SJSA1 (cell line): ENCODE data around the gene PLB1. TPM values are rescaled to one million over a fixed set of nuclear protein-coding genes. Genes with fewer than 3 reads are reported as not detected.

Source experiments
- DNase-seq, 2 experiments: peaks; one replicate each; pipeline ENCODE4 v3.0.0-alpha.2; 2015 to 2020; ENCODE audit warnings: low spot score in 2 of 2, low read depth in 1 of 2
- H3K27ac ChIP-seq: fragments of 250-450 bp; sonication (Bioruptor Pico); 2 replicates; pipeline ENCODE4 v1.5.1; 2020; ENCODE audit warnings: mild to moderate bottlenecking, moderate library complexity
- H3K27me3 ChIP-seq: fragments of 250-450 bp; sonication (Bioruptor Pico); replicated peaks from 2 replicates; pipeline ENCODE4 v1.5.1; 2020; ENCODE audit warnings: mild to moderate bottlenecking, moderate library complexity
- H3K36me3 ChIP-seq: fragments of 250-450 bp; sonication (Bioruptor Pico); 2 replicates; pipeline ENCODE4 v1.5.1; 2020; ENCODE audit warnings: mild to moderate bottlenecking
- H3K4me1 ChIP-seq: fragments of 250-450 bp; sonication (Bioruptor Pico); replicated peaks from 2 replicates; pipeline ENCODE4 v1.6.1; 2021; ENCODE audit warnings: mild to moderate bottlenecking
- H3K4me3 ChIP-seq: fragments of 250-450 bp; sonication (Bioruptor Pico); 2 replicates; pipeline ENCODE4 v1.5.1; 2020; ENCODE audit warnings: mild to moderate bottlenecking
- H3K9me3 ChIP-seq: fragments of 250-450 bp; sonication (Bioruptor Pico); replicated peaks from 2 replicates; pipeline ENCODE4 v1.5.1; 2020; ENCODE audit warnings: mild to moderate bottlenecking
- total RNA-seq: library from RNA; depleted of rRNA; stranded (reverse); fragments of >200 nt; shearing (Covaris generic); gene quantifications from 2 replicates; pipeline ENCODE4 v1.2.3, GENCODE V29; 2014

PLB1 gene
- total RNA-seq, 1 experiment from 2014 or later = 4.6 TPM

DNA sequence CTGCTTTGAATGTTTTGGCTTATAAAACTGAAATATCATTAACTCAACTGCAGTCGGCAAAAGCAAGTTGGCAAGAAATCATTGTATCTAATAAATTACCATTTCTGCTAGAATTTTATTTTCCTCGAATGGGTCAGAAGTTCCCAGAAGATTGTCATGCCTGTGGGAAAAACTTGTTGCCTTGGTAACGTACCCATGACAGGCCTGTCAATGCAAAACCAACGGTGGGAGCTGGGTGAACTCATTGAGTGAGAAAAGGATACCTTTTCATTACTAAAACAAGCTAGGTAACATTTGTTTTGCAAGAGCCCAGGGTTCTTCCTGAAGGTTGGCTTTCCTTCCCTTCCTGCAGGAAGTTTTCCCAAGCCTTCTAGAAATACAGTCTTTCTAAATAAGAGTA is 9.5 kb downstream of the PLB1 start:
- Histone ChIP-seq H3K27me3 (peaks cover 7% of the 10 kb centered on the region; the same call in 1 of the 2 replicates), H3K36me3 (no peaks in the 10 kb centered on the region), H3K9me3 (no peaks in the 10 kb centered on the region), H3K27ac (no peak overlapping the region), H3K4me1 (no peaks in the 10 kb centered on the region), H3K4me3 (no peak overlapping the region)
- DNase-seq = no peak

DNA sequence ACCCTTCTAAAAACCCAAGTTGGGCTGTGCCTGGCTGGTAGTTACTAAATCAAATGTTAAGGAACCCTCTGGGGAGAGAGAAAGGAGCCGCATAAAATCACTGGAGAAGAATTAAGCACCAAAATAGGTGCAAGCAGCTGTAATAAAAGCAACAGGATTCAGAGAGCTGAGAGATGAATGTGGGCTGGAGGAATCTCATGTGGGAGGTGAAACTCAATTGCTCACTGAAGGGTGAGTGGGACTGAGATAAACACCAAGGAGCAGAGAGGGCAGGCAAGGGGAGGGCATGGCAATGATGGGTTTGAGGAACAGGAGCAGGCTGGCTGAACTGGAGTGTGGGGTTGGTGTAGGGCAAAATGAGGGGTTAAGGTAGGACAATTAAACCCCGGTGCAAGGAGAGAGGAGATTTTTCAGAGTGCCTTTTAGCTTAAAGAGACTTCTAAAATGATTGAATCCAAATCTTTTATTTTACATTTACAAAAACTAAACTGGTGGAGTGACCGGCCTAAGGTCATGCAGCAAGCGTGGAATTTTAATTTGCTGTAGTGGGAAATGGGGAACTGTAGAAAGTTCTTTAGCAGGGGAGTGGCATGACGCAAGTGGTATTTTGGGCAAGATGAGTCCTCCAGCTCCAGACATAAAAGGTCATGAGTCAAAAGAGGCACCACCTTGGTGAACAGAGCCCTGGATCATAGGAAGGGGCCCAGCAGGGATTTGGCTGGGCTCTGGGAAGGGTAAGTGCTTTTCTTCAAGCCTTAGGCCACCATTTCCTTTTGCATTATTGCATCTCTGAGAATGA is 10.5 kb downstream of the PLB1 start:
- no peak overlapping the region for H3K27ac ChIP-seq
- peaks cover 7% of the 10 kb centered on the region; the same call in 1 of the 2 replicates for H3K27me3 ChIP-seq
- H3K4me1 ChIP-seq = no peaks in the 10 kb centered on the region
- H3K9me3 ChIP-seq = no peaks in the 10 kb centered on the region
- no peak overlapping the region for H3K4me3 ChIP-seq
- H3K36me3 ChIP-seq = no peaks in the 10 kb centered on the region
- DNase-seq = no peak

DNA sequence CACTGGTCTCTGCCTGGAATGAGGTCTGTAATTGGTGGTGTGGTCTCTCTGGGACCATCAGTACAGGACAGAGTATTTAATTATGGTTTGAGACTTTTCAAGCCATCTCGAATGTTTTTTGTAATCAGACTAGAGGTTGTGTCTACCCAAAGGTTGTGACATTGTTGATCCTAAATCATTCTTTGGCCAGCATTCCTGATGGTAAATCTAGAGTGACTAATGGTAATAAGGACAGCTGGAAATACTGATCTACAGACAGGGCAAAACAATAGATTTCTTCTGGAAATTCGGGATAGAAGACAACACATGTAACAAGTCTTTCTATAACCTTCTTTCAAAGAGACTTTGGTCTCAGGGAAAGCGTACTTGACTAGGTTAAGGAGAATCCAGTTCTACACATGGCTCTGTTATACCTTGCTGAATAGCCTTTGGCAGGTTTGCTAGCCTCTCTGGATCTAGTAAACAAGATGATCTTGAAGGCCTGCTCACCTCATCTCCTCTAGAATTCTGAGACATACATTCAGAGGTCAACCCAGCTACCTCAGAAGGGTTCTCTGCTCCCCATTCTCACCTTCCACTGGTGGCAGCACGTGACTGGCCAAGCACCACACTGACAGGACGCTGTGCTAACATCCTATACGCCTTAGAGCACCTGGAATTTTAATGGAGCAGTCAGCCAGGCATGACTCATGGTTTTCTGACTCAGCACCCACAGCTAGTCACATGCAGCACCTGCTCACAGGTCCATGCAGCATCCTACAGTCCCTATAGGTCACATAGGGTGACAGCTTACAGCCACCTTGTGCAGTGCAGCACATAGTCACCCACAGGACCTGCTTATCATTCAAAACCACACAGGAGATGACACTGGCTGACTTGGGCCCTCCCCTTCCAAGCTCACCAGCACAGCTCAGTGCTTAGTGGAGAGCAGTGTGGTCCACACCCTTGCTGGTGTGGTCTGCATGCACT is 12.2 kb downstream of the PLB1 start:
- H3K36me3 ChIP-seq = no peaks in the 10 kb centered on the region
- H3K4me1 ChIP-seq = no peaks in the 10 kb centered on the region
- no peaks in the 10 kb centered on the region for H3K9me3 ChIP-seq
- peaks cover 7% of the 10 kb centered on the region; the same call in 1 of the 2 replicates for H3K27me3 ChIP-seq
- H3K4me3 ChIP-seq = no peak overlapping the region
- no peak overlapping the region for H3K27ac ChIP-seq
- no peak for DNase-seq

DNA sequence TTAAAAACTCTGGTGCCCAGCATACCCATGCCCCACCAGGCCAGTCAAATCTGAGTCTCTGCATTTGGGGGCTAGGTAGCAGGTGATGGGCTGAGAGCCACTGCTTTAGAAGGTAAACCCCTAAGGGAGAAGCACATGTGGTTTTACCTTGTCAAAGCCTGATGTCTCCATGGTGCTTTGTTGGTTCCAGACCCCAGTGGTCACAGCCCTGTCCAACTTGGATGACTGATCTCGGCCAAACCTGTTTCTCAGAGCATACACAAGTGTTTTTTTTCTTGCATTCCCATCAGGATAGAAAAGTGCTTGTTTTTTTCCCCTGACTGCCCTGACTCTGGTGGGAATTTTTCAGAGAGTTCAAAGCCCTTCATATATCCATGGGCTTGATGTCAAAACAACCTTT is 13.5 kb downstream of the PLB1 start:
- no peak for DNase-seq

DNA sequence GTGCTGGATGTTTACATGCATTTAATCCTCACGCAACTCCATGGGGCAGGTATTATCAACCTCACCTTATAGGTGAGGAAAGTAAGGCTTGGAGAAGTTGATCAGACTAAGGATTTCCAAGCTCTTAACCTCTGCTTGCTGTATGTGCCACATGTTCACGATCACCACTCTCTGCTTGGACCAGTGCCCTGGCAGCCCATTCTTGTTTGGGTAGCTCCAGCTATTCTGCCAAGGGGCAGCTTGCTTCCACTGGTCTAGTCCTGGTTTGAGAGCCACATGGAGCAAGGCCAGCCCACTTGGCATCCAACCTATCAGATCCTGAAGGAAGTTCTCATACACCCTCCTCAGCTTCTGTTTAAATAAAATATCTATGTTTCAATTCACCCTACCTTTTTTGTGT is 14.3 kb downstream of the PLB1 start:
- no peaks in the 10 kb centered on the region for H3K36me3 ChIP-seq
- H3K9me3 ChIP-seq = no peaks in the 10 kb centered on the region
- H3K4me1 ChIP-seq = no peaks in the 10 kb centered on the region
- no peak overlapping the region for H3K27ac ChIP-seq
- DNase-seq = no peak
- H3K4me3 ChIP-seq = no peak overlapping the region
- H3K27me3 ChIP-seq = peaks cover 7% of the 10 kb centered on the region; the same call in 1 of the 2 replicates

More for the DNA sequence above, 13.5 kb downstream of the PLB1 start:
- Histone ChIP-seq H3K9me3 (no peaks in the 10 kb centered on the region), H3K4me3 (no peak overlapping the region), H3K27me3 (peaks cover 7% of the 10 kb centered on the region; the same call in 1 of the 2 replicates), H3K27ac (no peak overlapping the region), H3K36me3 (no peaks in the 10 kb centered on the region), H3K4me1 (no peaks in the 10 kb centered on the region)

DNA sequence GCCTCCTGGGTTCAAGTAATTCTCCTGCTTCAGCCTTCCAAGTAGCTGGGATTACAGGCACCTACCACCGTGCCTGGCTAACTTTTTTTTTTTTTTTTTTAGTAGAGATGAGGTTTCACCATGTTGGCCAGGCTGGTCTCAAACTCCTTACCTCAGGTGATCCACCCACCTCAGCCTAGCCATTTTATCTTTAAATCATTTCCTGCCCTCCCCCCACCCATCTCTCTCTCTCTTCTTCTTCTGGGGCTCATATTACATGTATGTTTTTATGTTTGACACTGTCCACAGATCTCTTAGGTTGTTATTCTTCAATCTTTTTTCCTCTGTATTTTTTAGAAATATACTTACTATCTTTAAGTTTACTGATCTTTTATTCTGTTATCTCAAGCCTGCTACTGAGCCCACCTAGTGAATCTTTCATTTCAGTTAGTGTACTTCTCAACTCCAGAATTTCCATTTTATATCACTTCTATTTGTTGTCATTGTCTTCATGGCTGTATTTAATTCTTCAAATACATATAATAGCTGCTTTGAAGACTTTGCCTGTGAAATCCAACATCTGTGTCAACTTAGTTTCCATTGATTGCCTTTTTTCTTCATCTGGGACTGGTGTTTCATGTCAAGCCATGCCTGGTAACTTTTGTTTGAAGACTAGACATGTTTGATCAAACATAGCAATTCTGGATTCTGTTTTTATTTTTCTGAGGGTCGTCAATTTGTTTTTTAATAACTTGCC is 16.2 kb downstream of the PLB1 start:
- Histone ChIP-seq H3K9me3 (no peaks in the 10 kb centered on the region; the same call in 1 of the 2 replicates), H3K36me3 (no peaks in the 10 kb centered on the region), H3K4me1 (no peaks in the 10 kb centered on the region), H3K27ac (no peak overlapping the region), H3K27me3 (peaks cover 9% of the 10 kb centered on the region), H3K4me3 (no peak overlapping the region)
- no peak for DNase-seq

DNA sequence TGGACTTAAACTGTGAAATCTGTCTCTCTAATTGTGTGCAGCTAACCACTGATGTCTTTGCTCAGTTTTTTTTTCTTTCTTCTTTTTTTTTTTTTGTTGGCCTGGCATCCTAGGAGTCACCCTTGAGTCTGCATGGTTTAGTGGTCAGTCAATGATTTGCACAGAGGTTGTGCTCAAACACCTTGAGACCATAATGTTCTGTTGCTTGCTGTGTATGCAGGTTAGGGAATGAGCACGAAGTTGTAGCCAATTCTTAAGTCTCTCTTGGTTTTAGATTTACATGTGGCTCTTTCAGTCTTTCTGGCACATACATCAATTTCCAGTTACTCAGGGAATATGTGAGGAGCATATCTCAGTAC is 16.7 kb downstream of the PLB1 start:
- no peaks in the 10 kb centered on the region for H3K4me1 ChIP-seq
- no peak overlapping the region for H3K4me3 ChIP-seq
- peaks cover 15% of the 10 kb centered on the region for H3K27me3 ChIP-seq
- no peak for DNase-seq
- H3K27ac ChIP-seq = no peak overlapping the region
- no peaks in the 10 kb centered on the region; the same call in 1 of the 2 replicates for H3K9me3 ChIP-seq
- no peaks in the 10 kb centered on the region for H3K36me3 ChIP-seq

DNA sequence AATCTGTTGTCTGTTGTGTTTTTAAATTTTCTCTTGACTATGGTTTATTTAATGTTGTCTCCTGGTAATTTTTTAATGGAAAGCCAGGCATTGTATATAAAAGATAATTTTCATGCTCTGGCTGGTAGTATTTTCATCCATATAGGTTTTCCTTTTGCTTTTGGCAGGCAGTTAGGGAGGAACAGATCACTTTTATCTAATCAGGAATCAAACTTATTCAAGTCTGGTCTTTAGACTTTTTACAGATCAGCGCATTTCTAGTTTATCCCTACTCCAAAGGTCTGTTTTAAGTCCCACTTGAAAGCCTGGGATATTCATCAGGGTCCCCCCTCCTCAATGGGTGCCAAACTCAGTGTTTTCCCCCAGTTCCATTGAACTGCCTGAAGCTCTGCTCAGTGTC is 17.2 kb downstream of the PLB1 start:
- DNase-seq = no peak
- Histone ChIP-seq H3K27ac (no peak overlapping the region), H3K4me1 (no peaks in the 10 kb centered on the region), H3K27me3 (peaks cover 15% of the 10 kb centered on the region), H3K4me3 (no peak overlapping the region), H3K9me3 (no peaks in the 10 kb centered on the region; the same call in 1 of the 2 replicates), H3K36me3 (no peaks in the 10 kb centered on the region)

DNA sequence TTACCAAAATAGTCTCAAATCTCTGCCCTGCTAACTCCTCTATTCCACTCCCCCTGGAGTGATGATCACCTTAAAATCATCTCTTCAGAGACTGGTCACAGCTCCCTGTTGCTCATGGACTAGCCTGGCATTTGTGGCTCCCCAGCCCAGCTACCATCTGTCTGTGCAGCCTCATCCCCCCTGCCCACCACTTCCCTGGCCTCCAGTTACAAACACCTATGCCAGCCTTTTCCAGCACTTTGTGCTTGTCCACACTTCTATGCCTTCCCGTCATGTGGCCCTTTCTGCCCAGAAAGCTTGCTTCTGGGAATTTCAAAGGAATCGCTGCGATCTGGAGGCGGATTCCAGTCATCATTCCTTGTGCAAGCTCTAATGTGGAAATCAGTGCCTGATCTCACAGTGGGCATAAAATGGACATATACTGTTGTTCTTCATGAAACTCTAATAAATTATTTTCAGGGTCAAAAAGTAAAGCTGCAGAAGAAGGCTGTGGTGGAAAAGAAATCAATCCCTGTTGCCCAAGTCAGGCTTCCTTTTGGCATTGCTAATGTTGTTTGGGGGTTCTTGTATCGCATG is 19.4 kb downstream of the PLB1 start:
- Histone ChIP-seq H3K27ac (no peak overlapping the region), H3K4me1 (no peaks in the 10 kb centered on the region), H3K9me3 (no peaks in the 10 kb centered on the region; the same call in 1 of the 2 replicates), H3K36me3 (no peaks in the 10 kb centered on the region), H3K4me3 (no peak overlapping the region), H3K27me3 (peaks cover 15% of the 10 kb centered on the region)
- DNase-seq = no peak

DNA sequence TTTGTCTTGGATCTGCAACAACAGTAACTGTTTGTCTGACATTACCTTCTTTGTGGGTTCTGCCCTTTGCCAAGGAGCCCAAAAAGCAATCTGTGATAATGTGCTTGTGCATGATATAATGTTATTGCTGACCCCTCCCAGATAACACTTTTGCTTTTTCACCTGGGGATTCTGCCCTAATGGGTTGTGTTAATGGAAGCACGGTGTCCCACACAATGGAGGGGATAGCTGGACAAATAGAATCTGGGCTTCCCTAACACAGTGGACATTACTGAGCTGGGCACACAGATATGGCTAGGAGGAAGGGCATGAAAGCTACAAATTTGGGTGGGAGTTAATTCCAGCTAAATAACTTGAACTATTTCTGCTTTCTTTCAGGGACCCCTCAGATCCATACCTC is 20.6 kb downstream of the PLB1 start:
- no peak for DNase-seq
- H3K27me3 ChIP-seq = peaks cover 23% of the 10 kb centered on the region
- no peaks in the 10 kb centered on the region; the same call in 1 of the 2 replicates for H3K9me3 ChIP-seq
- H3K4me3 ChIP-seq = no peak overlapping the region
- no peak overlapping the region for H3K27ac ChIP-seq
- no peaks in the 10 kb centered on the region for H3K36me3 ChIP-seq
- H3K4me1 ChIP-seq = no peaks in the 10 kb centered on the region

DNA sequence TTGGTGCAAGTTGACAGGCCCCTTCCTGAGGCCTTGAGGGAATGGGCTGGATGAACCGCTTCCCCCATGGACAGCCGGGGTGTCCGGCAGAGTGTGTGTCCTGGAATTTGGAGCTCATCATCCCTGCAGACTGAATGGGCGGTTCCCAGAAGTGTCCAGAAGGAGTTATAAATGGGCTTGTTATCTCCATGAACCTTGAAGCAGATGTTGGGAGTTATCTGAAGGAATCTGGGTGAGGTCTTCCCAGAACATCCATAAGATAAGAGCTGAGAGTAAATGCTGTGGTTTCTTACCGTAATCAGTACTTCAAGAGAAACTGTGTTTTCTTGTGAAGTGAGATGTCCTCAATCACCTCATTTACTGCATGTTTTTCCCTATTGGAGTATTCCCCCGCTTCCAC is 21.1 kb downstream of the PLB1 start:
- Histone ChIP-seq H3K36me3 (no peaks in the 10 kb centered on the region), H3K27me3 (peaks cover 24% of the 10 kb centered on the region), H3K27ac (no peak overlapping the region), H3K4me1 (no peaks in the 10 kb centered on the region), H3K4me3 (no peak overlapping the region), H3K9me3 (no peaks in the 10 kb centered on the region; the same call in 1 of the 2 replicates)
- no peak for DNase-seq

DNA sequence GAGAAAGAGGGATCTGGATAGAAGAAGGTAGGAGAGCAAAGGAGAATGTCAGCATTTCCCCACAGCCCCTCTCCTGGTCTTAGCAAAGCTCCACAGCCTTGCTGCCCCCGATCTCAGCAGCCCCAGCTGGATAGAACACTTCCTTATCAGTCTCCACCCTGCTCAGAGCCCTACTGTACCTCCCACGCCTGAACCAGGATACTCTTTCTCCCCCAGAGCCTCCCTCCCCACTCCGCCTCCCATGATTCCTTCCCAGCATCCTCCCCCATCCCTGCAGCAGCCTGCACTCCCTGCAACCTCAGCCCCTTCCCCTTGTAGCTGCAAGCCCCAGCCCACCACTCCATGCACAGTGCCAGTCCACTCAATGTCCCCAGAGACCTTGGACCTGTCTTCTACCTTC is 25.8 kb downstream of the PLB1 start:
- Histone ChIP-seq H3K4me1 (no peaks in the 10 kb centered on the region), H3K4me3 (no peak overlapping the region), H3K36me3 (no peaks in the 10 kb centered on the region), H3K27ac (no peak overlapping the region), H3K9me3 (no peaks in the 10 kb centered on the region; the same call in 1 of the 2 replicates), H3K27me3 (peaks cover 35% of the 10 kb centered on the region)
- no peak for DNase-seq

DNA sequence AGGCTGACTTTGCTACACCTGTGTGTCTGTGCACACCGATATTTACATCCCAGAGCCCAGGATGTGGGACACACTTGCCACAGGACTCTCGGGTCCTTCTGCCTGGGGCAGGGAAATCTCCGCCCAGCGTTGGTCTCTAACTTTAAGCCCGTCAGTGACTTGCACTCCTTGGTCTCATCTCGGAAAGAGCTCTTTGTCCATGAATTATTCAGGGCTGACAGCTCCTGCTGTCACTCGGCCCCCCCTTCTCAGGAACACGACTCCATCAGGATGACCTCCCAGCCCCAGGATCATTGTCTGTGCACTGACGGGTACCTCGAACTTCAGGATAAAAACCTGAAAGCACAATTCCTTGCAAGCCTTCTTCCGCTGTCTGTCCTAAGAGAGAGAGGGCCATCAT is 26.6 kb downstream of the PLB1 start:
- Histone ChIP-seq H3K27me3 (peaks cover 29% of the 10 kb centered on the region), H3K4me1 (no peaks in the 10 kb centered on the region), H3K27ac (no peak overlapping the region), H3K36me3 (no peaks in the 10 kb centered on the region), H3K9me3 (no peaks in the 10 kb centered on the region), H3K4me3 (no peak overlapping the region)
- no peak for DNase-seq
